Neural cell (in vitro differentiated cells): ENCODE data around the gene CCDC47. TPM values are rescaled to one million over a fixed set of nuclear protein-coding genes. Genes with fewer than 3 reads are reported as not detected.

Source experiments
- H2AFZ ChIP-seq: fragments of 200-600, 300-800 bp; sonication (generic), shearing (Covaris generic); 2 replicates; pipeline ENCODE4 v1.6.0; 2014; ENCODE audit warnings: low read depth, mild to moderate bottlenecking, antibody characterized with exemption, low read length, moderate library complexity
- H3F3A ChIP-seq: fragments of 200-600 bp; shearing (Covaris generic); 2 replicates; pipeline ENCODE4 v1.6.1; 2016; ENCODE audit warnings: mild to moderate bottlenecking, moderate library complexity, mixed read lengths, antibody characterized with exemption, low read length; ENCODE audit not compliant: insufficient read depth, poor library complexity, severe bottlenecking
- H3K27ac ChIP-seq: fragments of 200-600, 300-800 bp; sonication (generic), shearing (Covaris generic); 2 replicates; pipeline ENCODE4 v1.5.1; 2014; ENCODE audit warnings: mild to moderate bottlenecking, low read length, moderate library complexity
- H3K27me3 ChIP-seq: fragments of 300-800, 200-600 bp; sonication (generic), shearing (Covaris generic); 2 replicates; pipeline ENCODE4 v1.6.0; 2014; ENCODE audit warnings: mild to moderate bottlenecking, low read depth, low read length, moderate library complexity; ENCODE audit not compliant: insufficient read depth
- H3K36me3 ChIP-seq: fragments of 300-800, 200-600 bp; sonication (generic), shearing (Covaris generic); 2 replicates; pipeline ENCODE4 v1.5.1; 2014; ENCODE audit warnings: mild to moderate bottlenecking, antibody characterized with exemption, low read length, moderate library complexity; ENCODE audit not compliant: insufficient read depth
- H3K4me2 ChIP-seq: fragments of 300-800, 200-600 bp; sonication (generic), shearing (Covaris generic); 2 replicates; pipeline ENCODE4 v1.6.0; 2014; ENCODE audit warnings: mild to moderate bottlenecking, low read length
- H3K4me3 ChIP-seq: fragments of 300-800, 200-600 bp; sonication (generic), shearing (Covaris generic); 2 replicates; pipeline ENCODE4 v1.5.1; 2014; ENCODE audit warnings: mild to moderate bottlenecking, low read length, moderate library complexity
- H3K79me2 ChIP-seq: fragments of 200-600 bp; shearing (Covaris generic); replicated peaks from 2 replicates; pipeline ENCODE4 v1.6.0; 2014; ENCODE audit warnings: mild to moderate bottlenecking, low read length, moderate library complexity; ENCODE audit not compliant: insufficient read depth
- H3K9ac ChIP-seq: fragments of 300-800, 200-600 bp; sonication (generic), shearing (Covaris generic); 2 replicates; pipeline ENCODE4 v1.6.1; 2016; ENCODE audit warnings: mild to moderate bottlenecking, low read length, mixed read lengths
- H3K9me2 ChIP-seq: fragments of 200-600 bp; shearing (Covaris generic); 2 replicates; pipeline ENCODE4 v1.6.1; 2016; ENCODE audit warnings: mild to moderate bottlenecking, low read length, mixed read lengths; ENCODE audit not compliant: insufficient read depth
- H3K9me3 ChIP-seq: fragments of 200-600, 300-800 bp; sonication (generic), shearing (Covaris generic); 2 replicates; pipeline ENCODE4 v1.6.1; 2016; ENCODE audit warnings: mild to moderate bottlenecking, mixed run types, low read length, moderate library complexity, mixed read lengths
- H4K20me1 ChIP-seq: fragments of 200-600 bp; shearing (Covaris generic); 2 replicates; pipeline ENCODE4 v1.6.1; 2016; ENCODE audit warnings: mild to moderate bottlenecking, mixed run types; ENCODE audit not compliant: insufficient read depth
- CTCF ChIP-seq: fragments of 450-650 bp; IDR thresholded peaks from 2 replicates; pipeline ENCODE4 v1.5.1; 2014; ENCODE audit warnings: antibody characterized with exemption, mild to moderate bottlenecking, moderate library complexity; ENCODE audit not compliant: poor library complexity, severe bottlenecking
- EP300 ChIP-seq: fragments of 450-650 bp; conservative IDR thresholded peaks from 2 replicates; pipeline ENCODE4 v1.6.1; 2014; ENCODE audit warnings: antibody characterized with exemption, mild to moderate bottlenecking, moderate library complexity; ENCODE audit not compliant: poor library complexity, severe bottlenecking
- EZH2 ChIP-seq: fragments of 200-600, 300-800 bp; shearing (Covaris generic), sonication (generic); IDR thresholded peaks from 2 replicates; pipeline ENCODE4 v1.6.1; 2014; ENCODE audit warnings: antibody characterized with exemption, low read length, borderline replicate concordance, mild to moderate bottlenecking; ENCODE audit not compliant: insufficient read depth, poor library complexity, severe bottlenecking
- MXI1 ChIP-seq: fragments of 450-650 bp; conservative IDR thresholded peaks from 2 replicates; pipeline ENCODE4 v1.6.1; 2014; ENCODE audit warnings: antibody characterized with exemption, mild to moderate bottlenecking; ENCODE audit not compliant: poor library complexity, severe bottlenecking
- POLR2AphosphoS5 ChIP-seq: IDR thresholded peaks from 2 replicates; pipeline ENCODE4 v1.6.1; 2012
- RAD21 ChIP-seq: fragments of 450-650 bp; conservative IDR thresholded peaks from 2 replicates; pipeline ENCODE4 v1.6.1; 2014; ENCODE audit warnings: antibody characterized with exemption, mild to moderate bottlenecking, moderate library complexity
- REST ChIP-seq: IDR thresholded peaks from 2 replicates; pipeline ENCODE4 v1.6.1; 2012; ENCODE audit warnings: borderline replicate concordance
- SMC3 ChIP-seq: fragments of 450-650 bp; conservative IDR thresholded peaks from 2 replicates; pipeline ENCODE4 v1.6.1; 2014; ENCODE audit warnings: antibody characterized with exemption, mild to moderate bottlenecking, moderate library complexity; ENCODE audit not compliant: poor library complexity
- TAF1 ChIP-seq: IDR thresholded peaks from 2 replicates; pipeline ENCODE4 v1.6.1; 2012; ENCODE audit warnings: low read depth
- polyA plus RNA-seq: library from polyadenylated mRNA; depleted of rRNA; stranded (reverse); fragments of >200 nt; gene quantifications from 2 replicates; pipeline ENCODE4 v1.2.3, GENCODE V29; 2014

Gene CCDC47
- polyA plus RNA-seq, 1 donor from 2014 or later, result 49.3 TPM

GRCh38 chr17:63698381-63698885 is 75.0 kb downstream of the CCDC47 start:
- Histone ChIP-seq H3K79me2 (peaks cover 6% of the 10 kb centered on the region), H3K4me2 (peak overlapping the region; percentile 84), H3K4me3 (peak overlapping the region; percentile 76), H3F3A (no peaks in the 10 kb centered on the region), H4K20me1 (no peaks in the 10 kb centered on the region), H3K36me3 (no peaks in the 10 kb centered on the region), H3K9me2 (no peaks in the 10 kb centered on the region), H3K27ac (no peak overlapping the region), H3K9ac (peak overlapping the region; percentile 86), H2AFZ (no peak overlapping the region), H3K9me3 (no peaks in the 10 kb centered on the region), H3K27me3 (no peaks in the 10 kb centered on the region)
- TF ChIP-seq EP300 (no peak), EZH2 (no peak), RAD21 (no peak), SMC3 (no peak), POLR2AphosphoS5 (no peak), TAF1 (no peak), REST (no peak), MXI1 (no peak), CTCF (no peak)

- H3K9me2 ChIP-seq, result no peaks in the 10 kb centered on the region
- no peak overlapping the region for H2AFZ ChIP-seq
- no peaks in the 10 kb centered on the region for H3K9me3 ChIP-seq
- no peak overlapping the region for H3K4me3 ChIP-seq
- no peaks in the 10 kb centered on the region for H3K27me3 ChIP-seq
- H3K9ac ChIP-seq, result no peak overlapping the region
- peaks cover 6% of the 10 kb centered on the region for H3K79me2 ChIP-seq
- no peak overlapping the region for H3K4me2 ChIP-seq
- H4K20me1 ChIP-seq, result no peaks in the 10 kb centered on the region
- no peaks in the 10 kb centered on the region for H3K36me3 ChIP-seq
- peak; percentile 14 for TF ChIP-seq CTCF
- TF ChIP-seq TAF1, result no peak
- no peak for TF ChIP-seq SMC3
- no peak overlapping the region for H3K27ac ChIP-seq
- H3F3A ChIP-seq, result no peaks in the 10 kb centered on the region
Observed at GRCh38 chr17:63697341-63698286, 75.8 kb downstream of the CCDC47 start.
